ENCODE results near the gene PARD6G.

PARD6G gene

GRCh38 chr18:80126797-80127196 is 120.5 kb downstream of the PARD6G start:
- DNase-seq (ENCODE audit: extremely low read depth, low read depth) = no peak
- TF ChIP-seq CTCF (IDR thresholded peaks at IDR 0.05; ENCODE audit: low read depth, low read length) = no peak

GRCh38 chr18:80124131-80124530 is 123.2 kb downstream of the PARD6G start:
- TF ChIP-seq CTCF (IDR thresholded peaks at IDR 0.05; ENCODE audit: low read depth, low read length) = no peak
- no peak for DNase-seq (ENCODE audit: extremely low read depth, low read depth)

- no peak for TF ChIP-seq CTCF (IDR thresholded peaks at IDR 0.05; ENCODE audit: low read depth, low read length)
- no peak for DNase-seq (ENCODE audit: extremely low read depth, low read depth)
Measured at GRCh38 chr18:80120932-80121331, 126.4 kb downstream of the PARD6G start.

- TF ChIP-seq CTCF (IDR thresholded peaks at IDR 0.05; ENCODE audit: low read depth, low read length) = no peak
- DNase-seq (ENCODE audit: extremely low read depth, low read depth) = no peak
Measured at GRCh38 chr18:80119111-80119510, 128.2 kb downstream of the PARD6G start.

GRCh38 chr18:80115035-80115434 is 132.3 kb downstream of the PARD6G start:
- no peak for DNase-seq (ENCODE audit: extremely low read depth, low read depth)

GRCh38 chr18:80112624-80113248 is 134.6 kb downstream of the PARD6G start:
- DNase-seq (ENCODE audit: extremely low read depth, low read depth) = no peak
- TF ChIP-seq CTCF (IDR thresholded peaks at IDR 0.05; ENCODE audit: low read depth, low read length) = no peak

More at GRCh38 chr18:80115035-80115434, 132.3 kb downstream of the PARD6G start:
- no peak for TF ChIP-seq CTCF (IDR thresholded peaks at IDR 0.05; ENCODE audit: low read depth, low read length)

GRCh38 chr18:80109676-80110078 is 137.6 kb downstream of the PARD6G start:
- no peak for DNase-seq (ENCODE audit: extremely low read depth, low read depth)
- TF ChIP-seq CTCF (IDR thresholded peaks at IDR 0.05; ENCODE audit: low read depth, low read length) = no peak
